ENCODE data around the gene SLC13A1.
A peak's percentile ranks its signal among the peaks of the same experiment; 100 is the strongest.

Gene SLC13A1

GRCh38 chr7:123075838-123076467, 123.8 kb downstream of the SLC13A1 start:
- H3K4me3 Mint-ChIP-seq: no peak overlapping the region
- peak overlapping the region in 1 of 3 experiments; percentile 39 for H3K27ac Mint-ChIP-seq
- TF ChIP-seq CTCF (IDR thresholded peaks at IDR 0.05; ENCODE audit: unreplicated experiment in 3 of 3): no peak

GRCh38 chr7:123070702-123071286, 129.0 kb downstream of the SLC13A1 start:
- TF ChIP-seq CTCF (IDR thresholded peaks at IDR 0.05; ENCODE audit: unreplicated experiment in 3 of 3): peak in 2 of 3 experiments; percentile 27 to 35
- no peaks in the 10 kb centered on the region for H3K4me1 Mint-ChIP-seq

More at GRCh38 chr7:123075838-123076467, 123.8 kb downstream of the SLC13A1 start:
- H3K9me3 Mint-ChIP-seq: peaks cover 4% of the 10 kb centered on the region
- no peaks in the 10 kb centered on the region for H3K27me3 Mint-ChIP-seq (ENCODE audit: low read depth)
- no peaks in the 10 kb centered on the region for H3K36me3 Mint-ChIP-seq (ENCODE audit: low read depth)
- no peaks in the 10 kb centered on the region for H3K4me1 Mint-ChIP-seq

GRCh38 chr7:123067814-123068213, 132.0 kb downstream of the SLC13A1 start:
- Mint-ChIP-seq H3K4me1 (no peaks in the 10 kb centered on the region), H3K27ac (no peak overlapping the region), H3K4me3 (no peak overlapping the region), H3K9me3 (peaks cover 6% of the 10 kb centered on the region), H3K36me3 (ENCODE audit: low read depth) (no peaks in the 10 kb centered on the region), H3K27me3 (ENCODE audit: low read depth) (peaks cover 4% of the 10 kb centered on the region)
- no peak for TF ChIP-seq CTCF (IDR thresholded peaks at IDR 0.05; ENCODE audit: unreplicated experiment in 3 of 3)

More at GRCh38 chr7:123070702-123071286, 129.0 kb downstream of the SLC13A1 start:
- H3K4me3 Mint-ChIP-seq: no peak overlapping the region
- no peaks in the 10 kb centered on the region for H3K36me3 Mint-ChIP-seq (ENCODE audit: low read depth)
- H3K27me3 Mint-ChIP-seq (ENCODE audit: low read depth): peaks cover 4% of the 10 kb centered on the region
- H3K27ac Mint-ChIP-seq: no peak overlapping the region
- peaks cover 6% of the 10 kb centered on the region for H3K9me3 Mint-ChIP-seq
